Measurements from ENCODE around the gene MSRB2.

MSRB2 gene

GRCh38 chr10:23073527-23073926 lies 21.9 kb upstream of the MSRB2 start:
- no peak overlapping the region for H3K27ac ChIP-seq (ENCODE audit: poor library complexity, severe bottlenecking)
- no peak overlapping the region for H3K4me3 ChIP-seq (ENCODE audit: severe bottlenecking)
- H3K4me1 ChIP-seq (ENCODE audit: insufficient read depth, poor library complexity, severe bottlenecking) = no peaks in the 10 kb centered on the region
- no peaks in the 10 kb centered on the region for H3K27me3 ChIP-seq (ENCODE audit: insufficient read depth, poor library complexity, severe bottlenecking)
- H3K9me3 ChIP-seq (ENCODE audit: severe bottlenecking) = no peaks in the 10 kb centered on the region
- no peak for DNase-seq (ENCODE audit: low spot score)
- TF ChIP-seq, protein P1, sequence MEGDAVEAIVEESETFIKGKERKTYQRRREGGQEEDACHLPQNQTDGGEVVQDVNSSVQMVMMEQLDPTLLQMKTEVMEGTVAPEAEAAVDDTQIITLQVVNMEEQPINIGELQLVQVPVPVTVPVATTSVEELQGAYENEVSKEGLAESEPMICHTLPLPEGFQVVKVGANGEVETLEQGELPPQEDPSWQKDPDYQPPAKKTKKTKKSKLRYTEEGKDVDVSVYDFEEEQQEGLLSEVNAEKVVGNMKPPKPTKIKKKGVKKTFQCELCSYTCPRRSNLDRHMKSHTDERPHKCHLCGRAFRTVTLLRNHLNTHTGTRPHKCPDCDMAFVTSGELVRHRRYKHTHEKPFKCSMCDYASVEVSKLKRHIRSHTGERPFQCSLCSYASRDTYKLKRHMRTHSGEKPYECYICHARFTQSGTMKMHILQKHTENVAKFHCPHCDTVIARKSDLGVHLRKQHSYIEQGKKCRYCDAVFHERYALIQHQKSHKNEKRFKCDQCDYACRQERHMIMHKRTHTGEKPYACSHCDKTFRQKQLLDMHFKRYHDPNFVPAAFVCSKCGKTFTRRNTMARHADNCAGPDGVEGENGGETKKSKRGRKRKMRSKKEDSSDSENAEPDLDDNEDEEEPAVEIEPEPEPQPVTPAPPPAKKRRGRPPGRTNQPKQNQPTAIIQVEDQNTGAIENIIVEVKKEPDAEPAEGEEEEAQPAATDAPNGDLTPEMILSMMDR (IDR thresholded peaks at IDR 0.05; ENCODE audit: poor library complexity, severe bottlenecking) = no peak
- no peaks in the 10 kb centered on the region for H3K36me3 ChIP-seq (ENCODE audit: low read depth)
- peak; percentile 42; the same call in 2 of the 3 replicates for ATAC-seq (ENCODE audit: low read depth)

DNA sequence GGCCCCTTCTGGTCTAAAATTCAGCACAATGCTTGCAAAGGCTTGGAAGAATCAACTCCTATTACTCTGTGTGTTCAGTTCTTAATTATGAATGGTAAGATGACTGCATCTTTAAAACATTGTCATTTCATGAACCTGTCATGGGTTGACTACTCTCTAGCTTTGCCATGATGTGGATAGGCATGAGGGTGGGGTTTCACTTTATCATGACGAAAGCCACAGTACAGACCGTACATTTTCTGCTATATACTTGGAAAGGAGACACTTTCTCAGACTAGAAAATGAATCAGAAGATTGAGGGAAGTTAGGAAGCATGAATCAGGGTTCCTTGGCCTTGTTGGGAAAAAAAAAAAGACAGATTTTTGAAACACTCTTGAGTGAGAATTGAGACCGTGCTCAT lies 19.7 kb upstream of the MSRB2 start:
- ATAC-seq (ENCODE audit: low read depth) (no peak), DNase-seq (ENCODE audit: low spot score) (no peak)
- TF ChIP-seq, protein P1 (IDR thresholded peaks at IDR 0.05; ENCODE audit: poor library complexity, severe bottlenecking) = no peak
- Histone ChIP-seq H3K36me3 (ENCODE audit: low read depth) (no peaks in the 10 kb centered on the region), H3K4me1 (ENCODE audit: insufficient read depth, poor library complexity, severe bottlenecking) (no peaks in the 10 kb centered on the region), H3K4me3 (ENCODE audit: severe bottlenecking) (no peak overlapping the region), H3K27me3 (ENCODE audit: insufficient read depth, poor library complexity, severe bottlenecking) (no peaks in the 10 kb centered on the region), H3K27ac (ENCODE audit: poor library complexity, severe bottlenecking) (no peak overlapping the region), H3K9me3 (ENCODE audit: severe bottlenecking) (no peaks in the 10 kb centered on the region)

DNA sequence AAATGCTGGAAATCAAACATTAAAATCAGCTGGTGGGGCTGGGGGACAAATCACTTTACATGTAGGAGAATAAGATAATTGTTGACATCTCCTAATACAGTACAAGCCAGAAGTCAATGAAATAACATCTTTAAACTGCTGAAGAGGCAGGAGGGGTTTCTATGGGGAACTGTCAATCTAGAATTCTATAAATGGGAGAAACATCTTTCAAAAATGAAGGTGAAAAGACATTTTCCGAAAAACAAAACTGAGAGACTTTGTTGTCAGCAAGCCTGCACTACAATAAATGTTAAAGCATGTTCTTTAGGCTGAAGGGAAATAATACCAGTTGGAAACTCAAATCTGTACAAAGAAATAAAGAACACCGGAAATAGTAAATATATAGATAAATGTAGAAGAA lies 17.3 kb upstream of the MSRB2 start:
- DNase-seq (ENCODE audit: low spot score) (no peak), ATAC-seq (ENCODE audit: low read depth) (no peak)
- Histone ChIP-seq H3K27me3 (ENCODE audit: insufficient read depth, poor library complexity, severe bottlenecking) (no peaks in the 10 kb centered on the region), H3K4me1 (ENCODE audit: insufficient read depth, poor library complexity, severe bottlenecking) (peaks cover 4% of the 10 kb centered on the region), H3K9me3 (ENCODE audit: severe bottlenecking) (no peaks in the 10 kb centered on the region), H3K4me3 (ENCODE audit: severe bottlenecking) (no peak overlapping the region), H3K36me3 (ENCODE audit: low read depth) (no peaks in the 10 kb centered on the region), H3K27ac (ENCODE audit: poor library complexity, severe bottlenecking) (no peak overlapping the region)
- TF ChIP-seq, protein P1 (IDR thresholded peaks at IDR 0.05; ENCODE audit: poor library complexity, severe bottlenecking) = no peak

DNA sequence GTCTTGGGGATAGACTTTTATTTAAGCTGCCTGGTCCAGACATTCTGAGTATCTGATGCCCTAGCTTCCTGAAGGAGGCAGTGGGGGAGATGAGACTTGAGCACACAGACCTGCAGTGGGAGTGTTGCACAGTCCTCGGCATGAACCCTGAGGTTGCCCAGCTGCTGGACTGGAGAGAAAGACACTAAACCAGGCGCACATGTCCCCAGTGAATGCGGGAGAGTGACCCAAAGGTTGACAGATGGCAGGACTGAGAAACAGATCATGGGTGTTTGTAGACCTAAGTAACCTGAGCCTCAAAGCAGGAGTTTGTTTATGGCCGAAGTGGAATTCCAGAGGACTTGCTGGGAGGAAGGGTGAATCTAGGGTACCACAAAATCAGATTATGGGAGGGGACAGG lies 15.7 kb upstream of the MSRB2 start:
- Histone ChIP-seq H3K4me1 (ENCODE audit: insufficient read depth, poor library complexity, severe bottlenecking) (peaks cover 4% of the 10 kb centered on the region), H3K4me3 (ENCODE audit: severe bottlenecking) (no peak overlapping the region), H3K27ac (ENCODE audit: poor library complexity, severe bottlenecking) (no peak overlapping the region), H3K36me3 (ENCODE audit: low read depth) (no peaks in the 10 kb centered on the region), H3K27me3 (ENCODE audit: insufficient read depth, poor library complexity, severe bottlenecking) (no peaks in the 10 kb centered on the region), H3K9me3 (ENCODE audit: severe bottlenecking) (no peaks in the 10 kb centered on the region)
- ATAC-seq (ENCODE audit: low read depth) (no peak), DNase-seq (ENCODE audit: low spot score) (no peak)
- TF ChIP-seq, protein P1 (IDR thresholded peaks at IDR 0.05; ENCODE audit: poor library complexity, severe bottlenecking) = no peak

- Histone ChIP-seq H3K36me3 (ENCODE audit: low read depth) (no peaks in the 10 kb centered on the region), H3K4me3 (ENCODE audit: severe bottlenecking) (no peak overlapping the region), H3K9me3 (ENCODE audit: severe bottlenecking) (no peaks in the 10 kb centered on the region), H3K4me1 (ENCODE audit: insufficient read depth, poor library complexity, severe bottlenecking) (peaks cover 4% of the 10 kb centered on the region), H3K27me3 (ENCODE audit: insufficient read depth, poor library complexity, severe bottlenecking) (no peaks in the 10 kb centered on the region), H3K27ac (ENCODE audit: poor library complexity, severe bottlenecking) (no peak overlapping the region)
- TF ChIP-seq, protein P1 (IDR thresholded peaks at IDR 0.05; ENCODE audit: poor library complexity, severe bottlenecking) = no peak
- ATAC-seq (ENCODE audit: low read depth) (no peak), DNase-seq (ENCODE audit: low spot score) (no peak)
These were observed 15.1 kb upstream of the MSRB2 start for GRCh38 chr10:23080262-23080661.

All from RWPE2 (cell line).